H9 (cell line): ENCODE results near the gene DHX58. TPM values are rescaled to one million over a fixed set of nuclear protein-coding genes. Genes with fewer than 3 reads are reported as not detected.

Experiments used
- DNase-seq: peaks from one replicate; pipeline ENCODE4 v3.0.0-alpha.2; 2017
- H2AFZ ChIP-seq: one replicate; pipeline ENCODE4 v1.6.1; 2013; ENCODE audit warnings: mild to moderate bottlenecking, low read length, control low read depth, moderate library complexity
- H2AK5ac ChIP-seq: 2 replicates; pipeline ENCODE4 v1.6.1; 2013; ENCODE audit warnings: low read length, control low read depth, mixed read lengths; ENCODE audit not compliant: insufficient read length
- H2BK120ac ChIP-seq: one replicate; pipeline ENCODE4 v1.6.1; 2013; ENCODE audit warnings: low read depth, mild to moderate bottlenecking, low read length, control low read depth, inconsistent platforms; ENCODE audit not compliant: poor library complexity, severe bottlenecking
- H2BK12ac ChIP-seq: 2 replicates; pipeline ENCODE4 v1.6.1; 2013; ENCODE audit warnings: low read length, control low read depth, mixed read lengths, low read depth; ENCODE audit not compliant: insufficient read length
- H2BK15ac ChIP-seq: 2 replicates; pipeline ENCODE4 v1.6.1; 2013; ENCODE audit warnings: low read depth, low read length, control low read depth
- H2BK20ac ChIP-seq: one replicate; pipeline ENCODE4 v1.6.1; 2013; ENCODE audit warnings: low read depth, mild to moderate bottlenecking, low read length, control low read depth, inconsistent platforms; ENCODE audit not compliant: poor library complexity, severe bottlenecking
- H2BK5ac ChIP-seq: 2 replicates; pipeline ENCODE4 v1.6.1; 2013; ENCODE audit warnings: low read length, control low read depth, mixed read lengths; ENCODE audit not compliant: insufficient read length
- H3K14ac ChIP-seq: 2 replicates; pipeline ENCODE4 v1.6.1; 2013; ENCODE audit warnings: low read length, control low read depth; ENCODE audit not compliant: insufficient read depth
- H3K18ac ChIP-seq: 2 replicates; pipeline ENCODE4 v1.6.1; 2013; ENCODE audit warnings: low read depth, mild to moderate bottlenecking, mixed read lengths, low read length, control low read depth; ENCODE audit not compliant: insufficient read length
- H3K23ac ChIP-seq: 2 replicates; pipeline ENCODE4 v1.6.1; 2013; ENCODE audit warnings: low read length, control low read depth, mixed read lengths, low read depth; ENCODE audit not compliant: insufficient read length
- H3K23me2 ChIP-seq: 2 replicates; pipeline ENCODE4 v1.6.1; 2013; ENCODE audit warnings: low read depth, mild to moderate bottlenecking, mixed read lengths, low read length, control low read depth; ENCODE audit not compliant: insufficient read length, poor library complexity, severe bottlenecking
- H3K27ac ChIP-seq: 2 replicates; pipeline ENCODE4 v1.5.1; 2013; ENCODE audit warnings: low read length, control low read depth, mixed read lengths, low read depth; ENCODE audit not compliant: insufficient read length
- H3K27me3 ChIP-seq: 2 replicates; pipeline ENCODE4 v1.6.1; 2013; ENCODE audit warnings: low read length, control low read depth, inconsistent platforms; ENCODE audit not compliant: insufficient read depth
- H3K4ac ChIP-seq: 2 replicates; pipeline ENCODE4 v1.6.1; 2013; ENCODE audit warnings: low read depth, mild to moderate bottlenecking, control low read depth, inconsistent platforms, low read length, moderate library complexity
- H3K4me1 ChIP-seq: 2 replicates; pipeline ENCODE4 v1.6.1; 2013; ENCODE audit warnings: low read length, control low read depth, inconsistent platforms; ENCODE audit not compliant: insufficient read depth
- H3K4me2 ChIP-seq: 2 replicates; pipeline ENCODE4 v1.6.1; 2013; ENCODE audit warnings: low read length, control low read depth, mixed read lengths; ENCODE audit not compliant: insufficient read length, insufficient read depth
- H3K56ac ChIP-seq: 2 replicates; pipeline ENCODE4 v1.6.1; 2013; ENCODE audit warnings: low read depth, mild to moderate bottlenecking, mixed read lengths, low read length, control low read depth; ENCODE audit not compliant: insufficient read length
- H3K79me1 ChIP-seq: 2 replicates; pipeline ENCODE4 v1.6.1; 2013; ENCODE audit warnings: low read depth, mild to moderate bottlenecking, moderate library complexity, low read length, control low read depth, inconsistent platforms; ENCODE audit not compliant: insufficient read depth, poor library complexity, severe bottlenecking
- H3K79me2 ChIP-seq: 2 replicates; pipeline ENCODE4 v1.6.1; 2013; ENCODE audit warnings: low read length, control low read depth, inconsistent platforms; ENCODE audit not compliant: insufficient read depth
- H3K9ac ChIP-seq: 2 replicates; pipeline ENCODE4 v1.6.1; 2013; ENCODE audit warnings: low read length, control low read depth, mixed read lengths; ENCODE audit not compliant: insufficient read length; ENCODE audit errors: extremely low read depth
- H3K9me3 ChIP-seq: one replicate; pipeline ENCODE4 v1.6.1; 2013; ENCODE audit warnings: low read depth, low read length, inconsistent platforms; ENCODE audit not compliant: control insufficient read depth
- H3T11ph ChIP-seq: one replicate; pipeline ENCODE4 v1.6.1; 2013; ENCODE audit warnings: mild to moderate bottlenecking, low read length, control low read depth, inconsistent platforms
- H4K20me1 ChIP-seq: one replicate; pipeline ENCODE4 v1.6.1; 2013; ENCODE audit not compliant: control insufficient read depth, insufficient read length, insufficient read depth
- H4K5ac ChIP-seq: 2 replicates; pipeline ENCODE4 v1.6.1; 2013; ENCODE audit warnings: low read depth, mild to moderate bottlenecking, mixed read lengths, low read length, control low read depth; ENCODE audit not compliant: insufficient read length
- H4K8ac ChIP-seq: replicated peaks from 2 replicates; pipeline ENCODE4 v1.6.1; 2013; ENCODE audit warnings: low read length, control low read depth, mixed read lengths, low read depth; ENCODE audit not compliant: insufficient read length
- H4K91ac ChIP-seq: 2 replicates; pipeline ENCODE4 v1.6.1; 2013; ENCODE audit warnings: low read depth, mild to moderate bottlenecking, moderate library complexity, mixed read lengths, low read length, control low read depth; ENCODE audit not compliant: insufficient read length
- H3K27ac Mint-ChIP-seq, 3 experiments: 2 replicates in 2 of 3; 3 replicates in 1 of 3; pipeline ENCODE4 v1.8.0; 2020 to 2021; ENCODE audit warnings: mixed read lengths in 3 of 3, mild to moderate bottlenecking in 1 of 3, moderate library complexity in 1 of 3
- H3K27me3 Mint-ChIP-seq: 2 replicates; pipeline ENCODE4 v1.8.0; 2021; ENCODE audit warnings: low read depth, mild to moderate bottlenecking, moderate library complexity, mixed read lengths
- H3K36me3 Mint-ChIP-seq, 3 experiments: 2 replicates in 2 of 3; 3 replicates in 1 of 3; pipeline ENCODE4 v1.8.0; 2020 to 2021; ENCODE audit warnings: low read depth in 3 of 3, mixed read lengths in 3 of 3; ENCODE audit not compliant: insufficient read depth in 1 of 3
- H3K4me1 Mint-ChIP-seq, 2 experiments: 2 replicates each; pipeline ENCODE4 v1.8.0; 2020; ENCODE audit warnings: mixed read lengths in 2 of 2
- H3K4me3 Mint-ChIP-seq, 2 experiments: 2 replicates in 1 of 2; 3 replicates in 1 of 2; pipeline ENCODE4 v1.8.0; 2020 to 2021; ENCODE audit warnings: mild to moderate bottlenecking in 2 of 2, mixed read lengths in 2 of 2, moderate library complexity in 1 of 2
- H3K9me3 Mint-ChIP-seq, 2 experiments: 2 replicates in 1 of 2; 3 replicates in 1 of 2; pipeline ENCODE4 v1.8.0; 2020; ENCODE audit warnings: mild to moderate bottlenecking in 2 of 2, mixed read lengths in 2 of 2, moderate library complexity in 1 of 2
- whole genome bisulfite sequencing: extraction: QIAGEN DNeasy Blood & Tissue Kit; methylation state at CpG from one replicate; pipeline ENCODE4 v1.1.7; 2013; ENCODE audit warnings: missing lambda C conversion rate, low lambda C conversion rate, mixed read lengths; ENCODE audit not compliant: insufficient read length; ENCODE audit errors: extremely low coverage; 5-methylcytosine and 5-hydroxymethylcytosine counted together
- total RNA-seq: library from RNA; stranded (reverse); gene quantifications from 2 replicates; pipeline ENCODE4 v1.2.1, GENCODE V29; 2021
- TF ChIP-seq, protein P1 (sequence below): fragments of 200-600 bp; sonication (generic); conservative IDR thresholded peaks from 3 replicates; pipeline ENCODE4 v1.8.0; 2021; ENCODE audit warnings: antibody characterized with exemption, mild to moderate bottlenecking

Gene DHX58
- total RNA-seq, 1 experiment from 2014 or later: 3.9 TPM

DNA sequence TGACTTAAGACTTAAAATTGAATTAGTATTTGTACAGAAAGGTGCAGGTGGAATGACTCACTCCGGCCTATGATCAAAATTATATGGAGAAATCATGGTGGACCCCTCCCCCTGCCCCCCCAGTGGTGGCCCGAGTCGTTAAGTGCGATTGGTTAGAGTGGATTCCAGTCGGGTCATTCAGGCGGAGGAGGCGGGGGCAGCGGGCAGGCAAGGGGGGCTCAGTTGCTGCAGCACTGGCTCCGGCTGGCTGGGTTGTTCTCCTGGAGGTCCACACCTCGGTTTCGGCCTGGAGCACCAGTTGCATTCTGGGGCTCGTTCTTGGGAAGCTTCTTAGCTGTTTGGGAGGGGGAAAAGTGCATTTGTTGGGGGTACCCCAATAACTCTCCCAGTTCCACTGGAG lies 13.1 kb upstream of the DHX58 start:
- Histone ChIP-seq H2BK12ac (no peak overlapping the region), H3K4me2 (no peak overlapping the region), H3K4me1 (no peaks in the 10 kb centered on the region), H2AFZ (no peak overlapping the region), H4K5ac (no peak overlapping the region), H2BK120ac (no peak overlapping the region), H3K56ac (no peak overlapping the region), H3K23me2 (no peaks in the 10 kb centered on the region), H2BK20ac (no peak overlapping the region), H4K8ac (no peak overlapping the region), H3K14ac (no peak overlapping the region), H3K4ac (no peak overlapping the region), H4K91ac (no peak overlapping the region), H3K27ac (no peak overlapping the region), H4K20me1 (no peaks in the 10 kb centered on the region), H2AK5ac (no peak overlapping the region), H3K79me2 (no peaks in the 10 kb centered on the region), H3K23ac (no peak overlapping the region), H3K9ac (no peak overlapping the region), H3K18ac (no peak overlapping the region), H3T11ph (no peak overlapping the region), H2BK5ac (no peak overlapping the region), H3K27me3 (peaks cover 2% of the 10 kb centered on the region; the same call in 1 of the 2 replicates), H3K9me3 (no peaks in the 10 kb centered on the region), H2BK15ac (no peak overlapping the region), H3K79me1 (no peaks in the 10 kb centered on the region)
- WGBS: no CpG with 5 or more reads among the region's 12 CpGs
- Mint-ChIP-seq H3K36me3 (peaks cover 16 to 65% (median 52%) of the 10 kb centered on the region in 3 experiments; a peak in 6 of 7 replicates), H3K4me3 (no peak overlapping the region), H3K9me3 (no peaks in the 10 kb centered on the region), H3K27me3 (no peaks in the 10 kb centered on the region), H3K4me1 (peaks cover 17 to 20% of the 10 kb centered on the region in 2 experiments), H3K27ac (no peak overlapping the region)
- TF ChIP-seq, protein P1, sequence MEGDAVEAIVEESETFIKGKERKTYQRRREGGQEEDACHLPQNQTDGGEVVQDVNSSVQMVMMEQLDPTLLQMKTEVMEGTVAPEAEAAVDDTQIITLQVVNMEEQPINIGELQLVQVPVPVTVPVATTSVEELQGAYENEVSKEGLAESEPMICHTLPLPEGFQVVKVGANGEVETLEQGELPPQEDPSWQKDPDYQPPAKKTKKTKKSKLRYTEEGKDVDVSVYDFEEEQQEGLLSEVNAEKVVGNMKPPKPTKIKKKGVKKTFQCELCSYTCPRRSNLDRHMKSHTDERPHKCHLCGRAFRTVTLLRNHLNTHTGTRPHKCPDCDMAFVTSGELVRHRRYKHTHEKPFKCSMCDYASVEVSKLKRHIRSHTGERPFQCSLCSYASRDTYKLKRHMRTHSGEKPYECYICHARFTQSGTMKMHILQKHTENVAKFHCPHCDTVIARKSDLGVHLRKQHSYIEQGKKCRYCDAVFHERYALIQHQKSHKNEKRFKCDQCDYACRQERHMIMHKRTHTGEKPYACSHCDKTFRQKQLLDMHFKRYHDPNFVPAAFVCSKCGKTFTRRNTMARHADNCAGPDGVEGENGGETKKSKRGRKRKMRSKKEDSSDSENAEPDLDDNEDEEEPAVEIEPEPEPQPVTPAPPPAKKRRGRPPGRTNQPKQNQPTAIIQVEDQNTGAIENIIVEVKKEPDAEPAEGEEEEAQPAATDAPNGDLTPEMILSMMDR: no peak
- DNase-seq: no peak
